GM12874 (cell line): ENCODE measurements around the gene USP16.

Experiments
- TF ChIP-seq, protein P1 (sequence below): IDR thresholded peaks from 2 replicates; pipeline ENCODE4 v1.5.1; 2011; ENCODE audit warnings: low read depth, mild to moderate bottlenecking, control low read depth, low read length, moderate library complexity; ENCODE audit not compliant: insufficient read depth

The USP16 gene

DNA sequence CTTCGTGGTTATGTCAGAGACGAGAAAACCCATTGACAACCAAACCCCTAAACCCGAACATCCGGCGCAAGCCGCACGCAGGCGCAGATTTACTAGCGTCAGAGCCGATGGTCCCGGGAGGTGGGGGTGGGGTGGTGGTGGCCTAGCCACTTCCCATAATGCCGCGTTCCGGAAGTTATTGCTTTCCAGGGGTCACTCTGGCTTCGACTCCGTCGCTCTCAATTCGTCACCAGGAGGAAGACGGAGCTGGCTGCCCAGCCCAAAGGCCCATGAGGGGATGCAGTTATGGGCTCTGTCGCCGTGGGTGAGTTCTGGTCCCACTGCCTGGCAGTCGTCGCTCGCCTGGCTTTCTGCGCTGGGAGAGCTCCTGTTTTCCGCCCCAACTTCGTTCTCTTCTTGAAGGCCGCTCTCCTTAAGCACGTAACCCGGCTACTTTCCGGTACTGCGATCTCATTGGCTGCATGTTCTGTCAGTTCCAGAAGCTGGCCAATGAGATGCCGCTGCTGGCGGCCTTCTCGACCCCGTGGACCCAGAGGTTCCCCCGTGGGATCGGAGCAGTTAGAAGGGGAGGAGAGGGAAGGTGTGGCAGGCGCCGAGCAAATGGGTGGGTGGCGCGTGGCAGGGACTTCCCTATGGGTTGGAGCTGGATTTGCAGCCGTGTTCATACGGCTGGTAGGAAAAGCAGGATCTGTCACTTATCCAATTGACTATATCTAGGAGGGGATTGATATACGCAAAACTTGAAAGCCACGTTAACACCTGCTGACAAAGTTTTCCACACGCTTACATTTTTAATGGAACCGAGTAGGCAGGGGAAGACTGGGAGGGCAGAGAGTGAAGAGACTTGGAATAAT lies at the start of gene USP16:
Gene USP16, plus strand, starts transcription at position 195 of the 854 bp plus-strand sequence. CDS start 3,246 bp downstream, outside the sequence.
- TF ChIP-seq, protein P1, sequence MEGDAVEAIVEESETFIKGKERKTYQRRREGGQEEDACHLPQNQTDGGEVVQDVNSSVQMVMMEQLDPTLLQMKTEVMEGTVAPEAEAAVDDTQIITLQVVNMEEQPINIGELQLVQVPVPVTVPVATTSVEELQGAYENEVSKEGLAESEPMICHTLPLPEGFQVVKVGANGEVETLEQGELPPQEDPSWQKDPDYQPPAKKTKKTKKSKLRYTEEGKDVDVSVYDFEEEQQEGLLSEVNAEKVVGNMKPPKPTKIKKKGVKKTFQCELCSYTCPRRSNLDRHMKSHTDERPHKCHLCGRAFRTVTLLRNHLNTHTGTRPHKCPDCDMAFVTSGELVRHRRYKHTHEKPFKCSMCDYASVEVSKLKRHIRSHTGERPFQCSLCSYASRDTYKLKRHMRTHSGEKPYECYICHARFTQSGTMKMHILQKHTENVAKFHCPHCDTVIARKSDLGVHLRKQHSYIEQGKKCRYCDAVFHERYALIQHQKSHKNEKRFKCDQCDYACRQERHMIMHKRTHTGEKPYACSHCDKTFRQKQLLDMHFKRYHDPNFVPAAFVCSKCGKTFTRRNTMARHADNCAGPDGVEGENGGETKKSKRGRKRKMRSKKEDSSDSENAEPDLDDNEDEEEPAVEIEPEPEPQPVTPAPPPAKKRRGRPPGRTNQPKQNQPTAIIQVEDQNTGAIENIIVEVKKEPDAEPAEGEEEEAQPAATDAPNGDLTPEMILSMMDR: no peak

DNA sequence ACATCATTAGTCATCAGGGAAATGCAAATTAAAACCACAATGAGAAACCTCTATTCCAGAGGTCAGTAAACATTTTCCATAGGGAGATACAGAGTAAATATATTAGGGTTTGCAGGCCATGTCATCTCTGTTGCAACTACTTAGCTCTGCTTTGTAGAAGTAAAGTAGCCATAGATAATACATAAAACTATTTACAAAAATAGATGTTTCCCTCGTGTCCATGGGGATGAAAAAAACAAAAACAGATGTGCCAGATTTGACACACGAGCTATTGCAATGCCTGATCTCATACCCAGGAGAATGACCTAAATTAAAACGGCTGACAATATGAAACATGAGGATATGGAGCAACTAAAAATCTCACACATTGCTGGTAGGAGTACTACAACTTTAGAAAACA lies 49.1 kb upstream of the USP16 start:
- TF ChIP-seq, protein P1: no peak

DNA sequence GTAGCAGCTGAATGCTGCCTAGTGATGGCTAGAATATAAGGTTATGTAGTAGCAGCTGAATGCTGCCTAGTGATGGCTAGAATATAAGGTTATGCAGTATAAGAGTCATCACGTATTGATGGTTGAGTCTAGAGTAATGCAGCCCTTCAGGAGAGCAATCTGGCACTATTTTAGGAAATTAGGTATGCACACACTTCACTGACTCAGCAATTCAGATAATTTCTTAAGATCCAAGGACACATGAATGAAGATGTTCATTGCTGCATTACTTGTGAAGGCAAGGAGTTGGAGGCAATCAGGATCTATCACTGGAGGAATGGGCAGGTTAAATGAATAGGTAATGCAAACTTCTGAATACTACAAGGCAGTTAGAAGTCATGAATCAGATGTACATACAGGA lies 45.4 kb upstream of the USP16 start:
- TF ChIP-seq, protein P1: no peak

DNA sequence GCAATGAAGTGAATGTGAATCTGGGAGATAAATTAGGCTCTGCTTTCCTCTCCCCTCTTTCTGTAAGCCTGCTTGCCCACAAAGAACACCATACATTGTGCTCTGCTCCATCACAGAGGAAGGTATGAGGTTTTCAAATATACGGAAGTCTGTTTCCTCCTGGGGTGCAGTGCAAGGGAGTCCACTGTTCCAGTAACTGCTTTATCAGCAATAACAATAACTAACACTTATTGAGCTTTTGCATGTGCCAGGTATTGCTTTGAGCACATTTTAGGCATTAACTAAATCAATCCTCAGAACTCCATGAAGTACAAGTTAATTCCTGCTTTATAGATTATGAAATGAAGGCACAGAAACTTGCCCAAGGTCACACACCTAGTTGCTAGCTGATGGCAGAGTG lies 41.8 kb upstream of the USP16 start:
- TF ChIP-seq, protein P1: no peak

DNA sequence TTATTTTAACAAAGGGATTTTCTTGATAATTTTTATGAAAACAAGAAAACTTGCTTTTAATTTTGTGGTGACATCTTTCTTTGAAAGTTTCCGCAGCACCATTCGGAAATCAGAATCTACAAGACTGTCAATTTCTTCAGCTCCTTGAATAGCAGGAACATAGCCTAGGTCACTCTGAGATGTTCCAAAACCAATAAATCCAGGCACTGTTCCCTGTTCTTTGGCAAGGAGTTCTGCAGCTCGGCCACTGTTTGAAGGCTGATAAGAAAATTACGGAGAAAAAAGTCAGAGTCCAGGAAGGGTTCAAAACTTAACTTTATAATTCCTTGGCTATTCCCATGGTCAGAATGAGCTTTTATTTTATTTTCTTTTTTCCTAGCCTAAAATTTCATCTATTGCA lies 37.8 kb upstream of the USP16 start:
- TF ChIP-seq, protein P1: no peak

DNA sequence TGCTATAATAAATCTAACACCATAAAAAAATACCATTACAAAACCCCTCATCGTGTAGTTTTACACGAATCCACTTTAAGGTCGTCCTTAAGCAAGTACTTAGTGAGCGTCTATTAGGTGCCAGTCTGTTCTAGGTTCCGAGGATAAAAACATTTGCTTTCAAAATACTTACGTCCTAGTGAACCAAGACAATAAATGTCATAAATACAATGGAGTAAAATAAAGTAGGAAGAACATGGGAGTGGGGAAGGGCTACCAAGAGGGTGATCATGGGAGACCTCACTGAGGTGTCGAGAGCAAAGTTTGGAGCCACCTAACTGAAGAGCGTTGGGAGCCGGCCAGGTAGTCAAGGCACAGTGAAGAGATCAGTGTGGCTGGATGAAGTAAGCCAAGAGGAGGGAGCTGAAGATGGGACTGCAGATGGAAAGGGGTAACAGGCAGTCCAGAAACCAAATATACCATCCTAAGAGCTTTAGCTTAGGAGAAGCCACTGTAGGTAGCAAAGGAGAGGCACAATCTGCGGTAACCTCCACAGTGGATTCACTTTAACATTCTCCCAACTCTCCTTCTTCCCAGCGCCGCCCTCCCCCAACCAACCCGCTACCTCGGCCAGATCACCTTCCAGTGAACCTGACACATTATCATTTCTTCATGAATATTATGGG lies 32.5 kb upstream of the USP16 start:
- TF ChIP-seq, protein P1: no peak

DNA sequence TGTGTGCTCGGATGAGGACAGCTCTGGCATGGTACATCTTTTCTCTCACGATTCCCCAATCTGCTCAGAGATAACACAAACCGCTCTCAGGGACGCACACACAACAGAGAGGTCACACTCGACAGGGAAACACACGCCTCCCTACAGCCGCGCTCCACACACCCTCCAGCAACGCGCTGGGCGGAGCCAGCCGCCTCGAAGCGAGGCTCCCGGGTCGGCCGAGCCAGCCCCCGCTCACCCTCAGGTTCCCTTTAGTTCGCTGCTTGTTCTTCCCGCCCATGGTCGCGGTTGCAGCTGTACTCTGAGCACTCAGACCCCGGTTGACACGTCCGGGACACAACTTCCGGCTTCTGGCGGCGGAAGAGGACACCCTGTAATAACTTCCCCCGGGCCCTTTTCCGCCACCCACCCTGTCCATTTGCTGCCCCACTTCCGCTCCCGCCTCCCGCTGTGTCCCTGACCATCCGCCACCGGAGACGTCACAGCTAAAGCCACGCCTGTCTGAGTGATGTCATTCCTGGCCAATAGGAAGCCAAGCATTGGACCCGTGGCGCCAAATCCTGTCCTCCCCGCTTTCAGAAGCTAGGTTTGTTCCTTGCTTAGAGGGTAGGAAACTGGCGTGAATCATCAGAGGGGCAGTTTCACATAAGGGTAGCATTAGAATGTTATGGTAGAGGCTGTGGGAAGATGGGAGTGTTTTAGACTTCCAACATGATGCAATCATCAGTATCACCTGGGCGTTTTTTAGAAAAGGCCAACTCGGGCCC lies 31.8 kb upstream of the USP16 start, which contains the start of gene LTN1:
Gene LTN1, minus strand, starts transcription at position 352 of the 767 bp plus-strand sequence. Its CDS starts 72 bp downstream, at position 280.
- TF ChIP-seq, protein P1: no peak
